Activated naive CD8-positive, alpha-beta T cell treated with anti-CD3 and anti-CD28 coated beads, Interleukin-2, amount 50 U/mL, for 24 hours (primary cell): ENCODE results near the gene USP32.
"Not testable (repeated sequence)": the region's sequence is repeated elsewhere in the genome, so short reads cannot be mapped to it uniquely, and the experiment has no call there.

ENCODE experiments used
- ATAC-seq: fragments of 150-1000 bp; cut with Tn5 transposase; one replicate; pipeline ENCODE4 v1.10.0; 2021
- DNase-seq: peaks from one replicate; pipeline ENCODE4 v3.0.0; 2021
- H3K27ac Mint-ChIP-seq: one replicate; pipeline ENCODE4 v1.8.0; 2021; ENCODE audit warnings: mild to moderate bottlenecking, mixed read lengths
- H3K27me3 Mint-ChIP-seq: one replicate; pipeline ENCODE4 v1.8.0; 2021; ENCODE audit warnings: mixed read lengths
- H3K36me3 Mint-ChIP-seq: one replicate; pipeline ENCODE4 v1.8.0; 2021; ENCODE audit warnings: low read depth, mixed read lengths
- H3K4me1 Mint-ChIP-seq: one replicate; pipeline ENCODE4 v1.8.0; 2021; ENCODE audit warnings: mixed read lengths
- H3K4me3 Mint-ChIP-seq: one replicate; pipeline ENCODE4 v1.8.0; 2021; ENCODE audit warnings: mild to moderate bottlenecking, moderate library complexity, mixed read lengths
- H3K9me3 Mint-ChIP-seq: one replicate; pipeline ENCODE4 v1.8.0; 2021; ENCODE audit warnings: mixed read lengths

The USP32 gene

DNA sequence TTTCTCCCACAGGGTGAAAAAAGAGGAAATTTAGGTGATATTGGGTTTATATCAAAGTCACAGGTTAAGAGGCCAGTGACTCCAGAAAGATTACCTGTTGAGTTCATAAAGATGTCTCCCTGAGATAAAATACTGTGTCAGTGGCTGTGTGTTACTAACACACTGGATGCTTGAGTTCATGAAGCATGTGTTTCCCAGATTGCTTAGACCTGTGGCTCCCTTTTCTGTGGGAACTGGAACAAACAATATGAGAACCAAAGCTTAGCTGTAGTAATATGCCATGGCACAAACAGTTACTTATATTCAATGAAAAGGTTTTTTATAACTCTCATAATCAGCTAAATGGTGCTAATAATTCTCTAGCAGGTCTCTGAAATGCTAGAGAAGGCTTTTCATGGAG lies 180.7 kb downstream of the USP32 start:
- H3K9me3 Mint-ChIP-seq, H3K4me1 Mint-ChIP-seq, H3K4me3 Mint-ChIP-seq, DNase-seq, ATAC-seq, H3K36me3 Mint-ChIP-seq, H3K27me3 Mint-ChIP-seq, H3K27ac Mint-ChIP-seq: not testable (repeated sequence)

DNA sequence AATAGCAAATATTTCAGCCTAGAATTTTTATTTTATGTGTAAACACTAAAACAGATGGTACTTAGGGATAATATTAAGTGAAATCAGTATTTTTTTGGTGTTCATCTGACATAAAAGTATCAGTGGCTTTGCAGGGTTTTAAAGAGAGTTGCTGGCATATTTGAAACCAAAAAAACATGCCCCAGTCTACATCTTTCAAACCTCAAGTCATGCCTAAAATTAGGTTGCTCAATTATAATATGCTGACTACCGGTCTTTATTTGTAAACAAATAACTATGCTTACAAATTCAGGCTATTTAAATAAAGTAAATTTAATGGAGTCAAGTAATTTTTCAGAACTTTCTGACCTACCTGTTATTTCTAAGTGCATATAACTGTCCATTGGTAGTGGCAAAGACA lies 183.6 kb downstream of the USP32 start:
- not testable (repeated sequence) for ATAC-seq, H3K27ac Mint-ChIP-seq

DNA sequence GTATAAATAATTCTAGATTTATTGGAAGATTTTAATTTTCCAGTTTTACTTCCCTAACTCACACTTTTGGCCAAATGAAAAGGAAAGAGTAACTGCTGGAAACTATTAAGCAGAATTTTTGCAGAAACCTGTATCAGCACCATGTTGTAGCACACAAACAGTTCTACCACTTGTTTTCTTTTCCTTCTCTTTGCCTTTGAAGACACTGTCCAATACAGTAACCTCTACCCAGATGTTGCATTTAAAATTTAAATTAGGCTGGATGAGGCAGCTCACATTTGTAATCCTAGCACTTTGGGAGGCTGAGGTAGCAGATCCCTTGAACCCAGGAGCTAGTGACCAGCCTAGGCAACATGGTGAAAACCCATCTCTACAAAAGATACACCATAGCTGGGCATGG lies 186.2 kb downstream of the USP32 start:
- H3K4me1 Mint-ChIP-seq, H3K27ac Mint-ChIP-seq, H3K9me3 Mint-ChIP-seq, DNase-seq, H3K36me3 Mint-ChIP-seq, H3K4me3 Mint-ChIP-seq, H3K27me3 Mint-ChIP-seq, ATAC-seq: not testable (repeated sequence)

More for the DNA sequence above, 183.6 kb downstream of the USP32 start:
- DNase-seq, H3K27me3 Mint-ChIP-seq, H3K4me1 Mint-ChIP-seq, H3K9me3 Mint-ChIP-seq, H3K36me3 Mint-ChIP-seq, H3K4me3 Mint-ChIP-seq: not testable (repeated sequence)

DNA sequence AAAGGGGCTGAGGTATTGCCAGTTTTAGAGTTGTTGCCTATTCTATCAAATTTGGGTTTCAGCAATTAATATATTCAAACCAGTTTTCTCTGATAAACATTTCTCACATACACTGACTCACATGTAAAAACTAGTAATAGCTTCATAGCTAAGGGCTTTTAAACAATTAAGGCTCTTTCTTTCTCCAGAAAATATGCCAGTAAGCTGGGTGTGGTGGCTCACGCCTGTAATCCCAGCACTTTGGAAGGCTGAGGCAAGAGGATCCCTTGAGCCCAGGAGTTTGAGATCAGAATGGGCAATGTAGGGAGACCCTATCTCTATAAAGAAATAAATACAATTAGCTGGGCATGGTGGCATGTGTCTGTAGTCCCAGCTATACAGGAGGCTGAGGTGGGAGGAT lies 193.3 kb downstream of the USP32 start:
- not testable (repeated sequence) for H3K27me3 Mint-ChIP-seq, ATAC-seq
- peaks cover 13% of the 10 kb centered on the region for H3K36me3 Mint-ChIP-seq

DNA sequence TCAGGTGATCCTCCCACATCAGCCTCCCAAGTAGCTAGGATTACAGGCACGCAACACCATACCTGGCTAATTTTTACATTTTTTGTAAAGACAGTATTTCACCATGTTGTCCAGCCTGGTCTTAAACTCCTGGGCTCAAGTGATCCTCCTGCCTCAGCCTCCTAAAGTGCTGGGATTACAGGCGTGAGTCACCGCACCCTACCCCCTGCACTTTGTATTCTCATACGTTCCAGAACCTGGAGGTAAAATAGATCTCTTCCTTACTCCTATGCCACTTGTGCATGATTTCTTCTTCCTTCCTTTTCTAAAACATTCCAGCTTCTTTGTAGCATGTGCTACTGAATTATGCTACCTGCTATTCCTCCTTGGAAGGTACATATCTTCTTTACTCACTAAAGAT lies 197.8 kb downstream of the USP32 start:
- not testable (repeated sequence) for H3K4me3 Mint-ChIP-seq, H3K27ac Mint-ChIP-seq, DNase-seq, H3K27me3 Mint-ChIP-seq, ATAC-seq, H3K4me1 Mint-ChIP-seq, H3K9me3 Mint-ChIP-seq
- peaks cover 19% of the 10 kb centered on the region for H3K36me3 Mint-ChIP-seq

More for the DNA sequence above, 193.3 kb downstream of the USP32 start:
- H3K9me3 Mint-ChIP-seq, H3K4me1 Mint-ChIP-seq, H3K27ac Mint-ChIP-seq, DNase-seq, H3K4me3 Mint-ChIP-seq: not testable (repeated sequence)

DNA sequence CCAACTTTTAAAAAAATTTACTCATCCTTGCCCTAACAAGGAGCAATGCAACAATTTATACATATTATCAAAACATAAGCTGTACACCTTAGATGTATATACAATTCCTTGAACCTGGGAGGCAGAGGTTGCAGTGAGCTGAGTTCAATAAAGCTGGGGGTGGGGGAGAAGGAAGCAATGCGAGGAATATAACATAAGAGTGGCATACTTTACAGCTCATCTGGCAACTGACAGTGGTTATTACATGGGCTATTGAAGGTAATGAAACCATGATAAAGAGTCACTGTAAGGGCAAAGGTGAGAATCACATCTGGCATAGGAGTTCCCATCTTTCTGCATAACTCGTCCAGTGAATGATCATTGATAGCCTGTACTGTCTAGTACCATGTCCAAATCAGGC lies 198.5 kb downstream of the USP32 start:
- Mint-ChIP-seq H3K4me1 (no peaks in the 10 kb centered on the region), H3K36me3 (peaks cover 24% of the 10 kb centered on the region), H3K4me3 (no peak overlapping the region), H3K9me3 (no peaks in the 10 kb centered on the region), H3K27ac (no peak overlapping the region), H3K27me3 (no peaks in the 10 kb centered on the region)
- no peak for DNase-seq
- no peak for ATAC-seq

DNA sequence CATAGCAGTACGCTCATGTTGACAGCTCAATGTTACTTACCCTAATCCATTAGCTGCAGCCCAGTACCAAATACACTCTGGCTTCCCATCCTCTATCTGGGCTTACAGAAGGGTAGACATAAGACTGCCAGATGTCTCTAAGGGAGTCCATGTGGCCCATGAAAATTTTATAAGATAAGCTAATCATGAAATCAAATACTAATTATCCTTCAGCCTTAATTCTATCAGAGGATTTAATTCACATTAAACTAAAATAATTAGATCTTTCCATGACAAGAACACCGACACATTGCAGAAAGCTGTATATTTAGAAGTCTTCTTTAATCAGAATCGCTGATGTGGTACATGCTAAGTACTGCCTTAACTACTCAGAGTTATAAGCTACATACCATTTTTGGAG lies 198.9 kb downstream of the USP32 start:
- H3K36me3 Mint-ChIP-seq: peaks cover 21% of the 10 kb centered on the region
- DNase-seq: not testable (repeated sequence)

DNA sequence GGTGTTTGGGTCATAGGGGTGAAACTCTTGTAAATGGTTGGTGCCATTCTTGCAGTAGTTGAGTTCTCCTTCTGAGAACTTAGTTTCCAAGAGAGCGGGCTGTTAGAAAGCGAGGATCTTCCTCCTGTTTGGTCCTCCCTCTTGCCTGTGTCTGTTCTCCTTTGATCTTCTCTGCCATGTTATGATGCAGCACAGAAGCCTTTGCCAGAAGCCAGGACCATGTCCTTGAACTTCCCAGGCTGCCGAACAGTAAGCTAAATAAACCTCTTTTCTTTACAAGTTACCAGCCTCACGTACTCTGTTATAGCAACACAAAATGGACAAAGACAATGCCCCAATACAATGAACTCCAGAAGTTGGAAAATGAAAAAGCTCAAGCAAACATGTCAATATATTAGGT lies 201.9 kb downstream of the USP32 start:
- H3K27me3 Mint-ChIP-seq, H3K9me3 Mint-ChIP-seq, DNase-seq, ATAC-seq, H3K4me1 Mint-ChIP-seq, H3K4me3 Mint-ChIP-seq, H3K27ac Mint-ChIP-seq: not testable (repeated sequence)
- H3K36me3 Mint-ChIP-seq: peaks cover 16% of the 10 kb centered on the region

More for the DNA sequence above, 198.9 kb downstream of the USP32 start:
- H3K4me3 Mint-ChIP-seq, H3K9me3 Mint-ChIP-seq, H3K27me3 Mint-ChIP-seq, H3K4me1 Mint-ChIP-seq, ATAC-seq, H3K27ac Mint-ChIP-seq: not testable (repeated sequence)

DNA sequence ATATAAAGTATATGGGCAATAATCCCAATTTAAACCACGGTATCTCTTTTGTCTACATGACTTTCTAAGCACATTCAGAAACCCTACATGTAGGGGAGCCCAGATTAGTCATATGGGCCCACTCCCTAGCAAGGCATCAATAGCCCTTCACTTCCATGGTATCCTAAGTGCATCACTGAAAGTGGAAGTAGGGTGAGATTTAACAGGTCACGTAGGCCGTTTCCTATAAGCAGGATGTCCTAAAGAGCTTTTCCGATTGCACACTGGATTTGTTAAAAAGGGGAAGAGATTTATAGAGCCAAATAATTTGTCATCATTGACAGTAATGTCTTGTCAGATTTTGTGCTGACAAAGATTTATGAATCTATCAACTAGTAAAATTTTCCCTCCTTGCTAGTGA lies 203.2 kb downstream of the USP32 start:
- no peaks in the 10 kb centered on the region for H3K9me3 Mint-ChIP-seq
- no peak overlapping the region for H3K4me3 Mint-ChIP-seq
- no peak for ATAC-seq
- H3K27me3 Mint-ChIP-seq: no peaks in the 10 kb centered on the region
- no peak overlapping the region for H3K27ac Mint-ChIP-seq
- no peak for DNase-seq
- H3K4me1 Mint-ChIP-seq: no peaks in the 10 kb centered on the region
- peaks cover 12% of the 10 kb centered on the region for H3K36me3 Mint-ChIP-seq

DNA sequence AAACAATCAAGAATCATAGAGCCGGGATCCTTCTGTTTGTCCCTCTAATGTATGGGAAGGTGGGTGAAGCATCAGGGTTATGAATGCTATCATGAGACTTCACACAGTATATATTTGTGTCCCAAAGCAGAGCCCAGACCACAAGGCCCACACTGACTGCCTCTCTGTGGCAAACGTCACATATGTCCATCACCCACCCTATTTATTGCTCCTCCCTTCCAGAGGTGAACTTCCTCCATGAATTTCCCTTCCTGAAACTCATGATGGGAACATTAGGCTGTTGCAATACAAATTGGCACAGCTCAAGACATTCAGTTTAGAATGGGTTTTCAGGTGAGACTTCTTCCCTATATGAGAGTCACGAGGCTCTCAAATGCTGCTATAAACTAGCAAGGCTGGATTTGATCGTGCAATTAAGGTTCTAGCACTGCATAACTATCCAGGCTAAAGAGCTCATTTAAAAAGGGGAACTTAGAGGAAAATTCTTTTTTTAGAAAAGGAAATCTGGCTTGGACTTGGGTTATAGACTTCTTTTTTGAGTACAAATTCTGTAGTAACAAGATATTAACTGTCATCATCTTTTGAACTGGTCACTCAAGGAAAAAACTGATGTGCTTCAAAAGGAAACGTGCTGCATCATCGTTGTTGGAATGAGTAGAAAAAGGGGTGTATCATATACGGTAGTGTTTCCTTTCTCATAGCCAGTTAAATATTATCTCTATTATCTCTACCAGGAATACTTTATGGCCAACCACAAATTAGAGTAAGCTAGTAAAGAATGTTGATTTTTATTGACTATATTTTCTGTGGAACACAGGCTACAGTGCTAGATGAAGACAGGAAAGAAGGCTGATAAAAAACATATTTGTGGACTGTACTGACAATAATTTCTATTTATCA lies 204.8 kb downstream of the USP32 start:
- not testable (repeated sequence) for DNase-seq, H3K9me3 Mint-ChIP-seq, H3K27ac Mint-ChIP-seq, H3K27me3 Mint-ChIP-seq, ATAC-seq, H3K4me3 Mint-ChIP-seq, H3K4me1 Mint-ChIP-seq
- peaks cover 19% of the 10 kb centered on the region for H3K36me3 Mint-ChIP-seq

DNA sequence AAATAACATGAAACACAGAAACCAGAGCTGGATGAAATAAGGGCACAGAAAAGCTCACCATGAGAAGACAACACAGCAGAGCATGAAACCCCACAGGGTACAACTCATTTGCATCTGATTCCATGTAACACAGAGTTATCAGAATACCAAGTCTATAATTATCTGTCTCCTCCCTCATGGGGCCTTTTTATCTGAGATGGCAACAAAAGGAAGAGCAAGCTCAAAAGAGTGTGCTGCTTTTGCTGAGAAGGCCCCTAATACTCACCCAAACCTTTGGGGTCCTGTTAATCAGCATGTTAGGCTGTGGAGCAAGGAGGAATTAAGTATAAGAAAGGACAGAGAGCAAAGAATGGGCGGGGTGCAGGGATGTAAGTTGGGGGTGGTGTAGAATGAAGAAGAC lies 205.6 kb downstream of the USP32 start:
- peaks cover 19% of the 10 kb centered on the region for H3K36me3 Mint-ChIP-seq
- not testable (repeated sequence) for H3K9me3 Mint-ChIP-seq

DNA sequence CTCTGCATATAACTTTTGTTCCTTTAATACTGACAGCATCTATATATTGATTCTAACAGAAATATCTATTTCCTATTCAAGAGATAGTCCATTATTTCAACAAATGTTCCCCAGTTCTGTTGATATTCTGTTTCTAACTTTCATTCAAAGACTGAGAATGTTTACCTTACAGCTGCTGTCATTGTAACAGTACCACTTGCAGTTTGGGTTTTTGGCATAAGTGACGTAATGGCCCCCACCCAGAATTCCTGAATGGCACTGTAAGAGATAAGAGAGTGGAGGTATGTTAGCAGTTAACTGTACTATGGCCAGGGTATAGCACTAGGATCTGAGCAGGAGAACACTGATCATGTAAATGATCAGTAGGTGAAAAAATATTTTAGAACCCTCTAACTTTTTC lies 211.6 kb downstream of the USP32 start:
- H3K4me1 Mint-ChIP-seq, ATAC-seq, DNase-seq, H3K27me3 Mint-ChIP-seq, H3K4me3 Mint-ChIP-seq, H3K9me3 Mint-ChIP-seq, H3K27ac Mint-ChIP-seq: not testable (repeated sequence)
- H3K36me3 Mint-ChIP-seq: peaks cover 17% of the 10 kb centered on the region

More for the DNA sequence above, 205.6 kb downstream of the USP32 start:
- H3K4me3 Mint-ChIP-seq, ATAC-seq, H3K27ac Mint-ChIP-seq, H3K27me3 Mint-ChIP-seq, H3K4me1 Mint-ChIP-seq, DNase-seq: not testable (repeated sequence)

DNA sequence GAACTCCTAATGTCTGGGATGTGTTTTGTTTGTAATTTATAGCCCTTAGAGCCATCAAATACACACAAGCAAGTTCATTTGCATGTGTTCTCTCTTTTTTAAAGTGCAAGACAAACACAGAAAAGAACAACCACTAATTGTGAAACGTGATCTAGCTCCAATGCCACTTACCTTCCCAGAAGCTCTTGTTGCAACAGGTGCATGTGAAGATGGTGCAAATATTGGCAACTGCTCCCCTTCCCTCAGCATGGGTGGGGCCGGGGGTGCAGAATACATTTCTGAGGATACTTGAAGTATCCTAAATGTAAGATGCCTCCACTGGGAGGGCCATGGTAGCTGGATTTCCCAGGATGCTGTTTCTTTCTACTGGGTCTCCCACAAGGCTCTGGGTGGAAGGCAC lies 213.8 kb downstream of the USP32 start:
- not testable (repeated sequence) for ATAC-seq, H3K9me3 Mint-ChIP-seq, H3K27ac Mint-ChIP-seq, H3K4me1 Mint-ChIP-seq, H3K27me3 Mint-ChIP-seq, DNase-seq, H3K4me3 Mint-ChIP-seq
- peaks cover 12% of the 10 kb centered on the region for H3K36me3 Mint-ChIP-seq

DNA sequence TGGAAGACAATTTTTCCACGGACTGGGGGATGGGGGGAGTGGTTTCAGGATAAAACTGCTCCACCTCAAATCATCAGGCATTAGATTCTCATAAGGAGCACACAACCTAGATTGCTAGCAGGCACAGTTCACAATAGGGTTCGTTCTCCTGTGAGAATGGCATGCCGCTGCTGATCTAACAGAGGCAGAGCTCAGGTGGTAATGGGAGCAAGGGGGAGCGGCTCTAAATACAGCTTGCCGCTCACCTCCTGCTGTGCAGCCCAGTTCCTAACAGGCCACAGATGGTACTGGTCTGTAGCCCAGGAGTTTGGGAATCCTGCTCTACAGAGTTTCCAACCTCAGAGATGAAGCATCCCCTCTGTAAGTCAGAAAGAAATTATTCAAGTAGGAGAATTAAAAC lies 215.2 kb downstream of the USP32 start:
- not testable (repeated sequence) for DNase-seq, H3K36me3 Mint-ChIP-seq, H3K9me3 Mint-ChIP-seq, H3K4me3 Mint-ChIP-seq, H3K27me3 Mint-ChIP-seq, H3K27ac Mint-ChIP-seq, H3K4me1 Mint-ChIP-seq, ATAC-seq

DNA sequence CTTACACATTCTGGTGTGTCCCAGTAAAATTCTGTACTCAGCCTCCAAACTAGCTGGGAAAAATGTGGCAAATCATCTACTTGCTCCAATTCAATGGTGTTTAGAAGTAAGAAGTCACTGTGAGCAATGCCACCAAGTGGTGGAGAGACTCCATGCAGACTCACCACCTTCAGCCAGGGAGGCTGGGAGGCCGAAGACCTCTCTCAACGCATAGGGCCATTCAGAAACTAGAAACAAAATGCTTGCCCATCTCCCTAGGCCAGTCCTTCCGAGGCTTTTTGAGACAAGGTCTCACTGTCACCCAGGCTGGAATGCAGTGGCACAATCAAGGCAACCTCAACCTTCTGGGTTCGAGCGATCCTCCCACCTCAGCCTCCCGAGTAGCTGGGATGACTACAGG lies 217.2 kb downstream of the USP32 start:
- not testable (repeated sequence) for H3K27ac Mint-ChIP-seq, H3K4me3 Mint-ChIP-seq, H3K9me3 Mint-ChIP-seq, DNase-seq, ATAC-seq, H3K27me3 Mint-ChIP-seq, H3K36me3 Mint-ChIP-seq
- peaks cover 14% of the 10 kb centered on the region for H3K4me1 Mint-ChIP-seq
